ENCODE data around the gene ADAMTS12. TPM values are rescaled to one million over a fixed set of nuclear protein-coding genes. Genes with fewer than 3 reads are reported as not detected.
A peak's percentile ranks its signal among the peaks of the same experiment; 100 is the strongest.

Gene ADAMTS12
- not detected for total RNA-seq
- not detected for polyA plus RNA-seq
- total RNA-seq = not detected

- Histone ChIP-seq H3K27me3 (ENCODE audit: control insufficient read depth in 2 of 2, insufficient read depth in 2 of 2, low read length in 2 of 2) (peaks cover 0 to 9% of the 10 kb centered on the region in 2 donors), H3K4me1 (ENCODE audit: control insufficient read depth in 2 of 2, insufficient read depth in 2 of 2, low read length in 2 of 2) (no peaks in the 10 kb centered on the region), H3K36me3 (ENCODE audit: control insufficient read depth in 2 of 3, insufficient read depth in 3 of 3, low read length in 3 of 3) (no peaks in the 10 kb centered on the region), H3K27ac (ENCODE audit: low read depth, low read length) (no peak within 1 kb of the TSS), H3K4me3 (ENCODE audit: low read length) (no peak within 1 kb of the TSS), H3K9me3 (ENCODE audit: control insufficient read depth in 2 of 3, low read length in 3 of 3) (peaks cover 0 to 4% (median 0%) of the 10 kb centered on the region in 3 experiments)
- peaks cover 0 to 6% (median 0%) of the 10 kb centered on the region in 5 donors for H3K36me3 Mint-ChIP-seq
- intact Hi-C loops (cut with micrococcal nuclease) = no loop called here
- peak within 1 kb of the TSS in 9 of 10 donors; percentile 17 to 79 (median 55) for H3K4me3 Mint-ChIP-seq
- peaks cover 0 to 13% (median 9%) of the 10 kb centered on the region in 7 donors for H3K4me1 Mint-ChIP-seq
- no peak for ATAC-seq
- peak within 1 kb of the TSS in 1 of 9 donors; percentile 21 for H3K27ac Mint-ChIP-seq
- peaks cover 0 to 5% (median 0%) of the 10 kb centered on the region in 11 donors for H3K9me3 Mint-ChIP-seq
- POLR2A ChIA-PET = no interaction called here
- CTCF ChIA-PET = interaction anchor here (0.5 kb wide), 1 partner anchor 461 kb away, joined by 3 read pairs; no protein-coding TSS in a partner anchor
- DNase-seq = no peak
- peaks cover 56 to 81% (median 68%) of the 10 kb centered on the region in 5 donors for H3K27me3 Mint-ChIP-seq
These were observed at the start of gene ADAMTS12 for GRCh38 chr5:33891788-33892619. ADAMTS12 (minus strand) TSS chr5:33891990; CDS start chr5:33891856, 134 bp downstream.

- no peak for ATAC-seq
These were observed 49.3 kb upstream of the ADAMTS12 start for GRCh38 chr5:33941090-33941489.

GRCh38 chr5:33939556-33940262 lies 47.9 kb upstream of the ADAMTS12 start:
- H3K4me1 ChIP-seq (ENCODE audit: control insufficient read depth in 2 of 2, insufficient read depth in 2 of 2, low read length in 2 of 2) = no peaks in the 10 kb centered on the region
- peaks cover 0 to 5% (median 0%) of the 10 kb centered on the region in 11 donors for H3K9me3 Mint-ChIP-seq
- H3K27me3 Mint-ChIP-seq = peaks cover 67 to 77% (median 74%) of the 10 kb centered on the region in 5 donors
- H3K4me1 Mint-ChIP-seq = peaks cover 0 to 4% (median 0%) of the 10 kb centered on the region in 7 donors
- intact Hi-C loops (cut with micrococcal nuclease) = loop anchor here (10.0 kb wide), 2 partner anchors 205 to 1225 kb away; partner anchors contain the start of gene NPR3 (in 1 of the 2)
- no peak for ATAC-seq
- H3K9me3 ChIP-seq (ENCODE audit: control insufficient read depth in 2 of 3, low read length in 3 of 3) = no peaks in the 10 kb centered on the region
- ChIA-PET CTCF (interaction anchor here (0.6 to 1.4 kb wide), 6 partner anchors 10 to 516 kb away, joined by 3 to 4 read pairs (median 3); no protein-coding TSS in a partner anchor), POLR2A (no interaction called here)
- H3K36me3 Mint-ChIP-seq = no peaks in the 10 kb centered on the region
- no peak for DNase-seq
- no peak overlapping the region for H3K4me3 ChIP-seq (ENCODE audit: low read length)
- H3K36me3 ChIP-seq (ENCODE audit: control insufficient read depth in 2 of 3, insufficient read depth in 3 of 3, low read length in 3 of 3) = no peaks in the 10 kb centered on the region
- H3K27ac Mint-ChIP-seq = no peak overlapping the region
- H3K27me3 ChIP-seq (ENCODE audit: control insufficient read depth in 2 of 2, insufficient read depth in 2 of 2, low read length in 2 of 2) = peaks cover 0 to 11% of the 10 kb centered on the region in 2 donors
- no peak overlapping the region for H3K27ac ChIP-seq (ENCODE audit: low read depth, low read length)
- no peak overlapping the region for H3K4me3 Mint-ChIP-seq

More at GRCh38 chr5:33941090-33941489, 49.3 kb upstream of the ADAMTS12 start:
- DNase-seq = no peak
- Histone ChIP-seq H3K36me3 (ENCODE audit: control insufficient read depth in 2 of 3, insufficient read depth in 3 of 3, low read length in 3 of 3) (no peaks in the 10 kb centered on the region), H3K4me3 (ENCODE audit: low read length) (no peak overlapping the region), H3K27me3 (ENCODE audit: control insufficient read depth in 2 of 2, insufficient read depth in 2 of 2, low read length in 2 of 2) (peaks cover 0 to 8% of the 10 kb centered on the region in 2 donors), H3K4me1 (ENCODE audit: control insufficient read depth in 2 of 2, insufficient read depth in 2 of 2, low read length in 2 of 2) (no peaks in the 10 kb centered on the region), H3K27ac (ENCODE audit: low read depth, low read length) (no peak overlapping the region), H3K9me3 (ENCODE audit: control insufficient read depth in 2 of 3, low read length in 3 of 3) (no peaks in the 10 kb centered on the region)
- Mint-ChIP-seq H3K9me3 (peaks cover 0 to 5% (median 0%) of the 10 kb centered on the region in 11 donors), H3K4me1 (peaks cover 0 to 3% (median 0%) of the 10 kb centered on the region in 7 donors), H3K4me3 (no peak overlapping the region), H3K27me3 (peaks cover 53 to 74% (median 67%) of the 10 kb centered on the region in 5 donors), H3K27ac (no peak overlapping the region), H3K36me3 (no peaks in the 10 kb centered on the region)
- ChIA-PET POLR2A (interaction anchor here (0.5 kb wide), 1 partner anchor 9 kb away, joined by 4 read pairs; no protein-coding TSS in a partner anchor), CTCF (no interaction called here)
- intact Hi-C loops (cut with micrococcal nuclease) = no loop called here

GRCh38 chr5:33938881-33939280 lies 47.1 kb upstream of the ADAMTS12 start:
- Mint-ChIP-seq H3K9me3 (peaks cover 0 to 5% (median 0%) of the 10 kb centered on the region in 11 donors), H3K36me3 (no peaks in the 10 kb centered on the region), H3K4me3 (no peak overlapping the region), H3K27ac (peak overlapping the region in 1 of 9 donors; percentile 83), H3K4me1 (peaks cover 0 to 4% (median 0%) of the 10 kb centered on the region in 7 donors), H3K27me3 (peaks cover 69 to 83% (median 74%) of the 10 kb centered on the region in 5 donors)
- Histone ChIP-seq H3K4me1 (ENCODE audit: control insufficient read depth in 2 of 2, insufficient read depth in 2 of 2, low read length in 2 of 2) (no peaks in the 10 kb centered on the region), H3K27ac (ENCODE audit: low read depth, low read length) (no peak overlapping the region), H3K27me3 (ENCODE audit: control insufficient read depth in 2 of 2, insufficient read depth in 2 of 2, low read length in 2 of 2) (peaks cover 0 to 11% of the 10 kb centered on the region in 2 donors), H3K4me3 (ENCODE audit: low read length) (no peak overlapping the region), H3K36me3 (ENCODE audit: control insufficient read depth in 2 of 3, insufficient read depth in 3 of 3, low read length in 3 of 3) (no peaks in the 10 kb centered on the region), H3K9me3 (ENCODE audit: control insufficient read depth in 2 of 3, low read length in 3 of 3) (no peaks in the 10 kb centered on the region)
- intact Hi-C loops (cut with micrococcal nuclease) = loop anchor here (10.0 kb wide), 2 partner anchors 204 to 1224 kb away; partner anchors contain the start of gene NPR3 (in 1 of the 2)
- CTCF ChIA-PET = interaction anchor here (1.0 to 1.4 kb wide), 3 partner anchors 11 to 351 kb away, joined by 3 read pairs; no protein-coding TSS in a partner anchor
- POLR2A ChIA-PET = no interaction called here
- no peak for ATAC-seq
- no peak for DNase-seq

- no peak for DNase-seq
- ChIA-PET CTCF (interaction anchor here (1.1 kb wide), 1 partner anchor 19 kb away, joined by 3 read pairs; no protein-coding TSS in a partner anchor), POLR2A (no interaction called here)
- H3K4me3 ChIP-seq (ENCODE audit: low read length) = no peak overlapping the region
- ATAC-seq = no peak
- no peak overlapping the region for H3K27ac ChIP-seq (ENCODE audit: low read depth, low read length)
- peaks cover 0 to 4% (median 0%) of the 10 kb centered on the region in 7 donors for H3K4me1 Mint-ChIP-seq
- peaks cover 0 to 5% (median 0%) of the 10 kb centered on the region in 11 donors for H3K9me3 Mint-ChIP-seq
- H3K36me3 Mint-ChIP-seq = no peaks in the 10 kb centered on the region
- no peaks in the 10 kb centered on the region for H3K4me1 ChIP-seq (ENCODE audit: control insufficient read depth in 2 of 2, insufficient read depth in 2 of 2, low read length in 2 of 2)
- H3K27ac Mint-ChIP-seq = peak overlapping the region in 1 of 9 donors; percentile 83
- intact Hi-C loops (cut with micrococcal nuclease) = loop anchor here (10.0 kb wide), 2 partner anchors 204 to 1224 kb away; partner anchors contain the start of gene NPR3 (in 1 of the 2)
- no peak overlapping the region for H3K4me3 Mint-ChIP-seq
- H3K9me3 ChIP-seq (ENCODE audit: control insufficient read depth in 2 of 3, low read length in 3 of 3) = no peaks in the 10 kb centered on the region
- peaks cover 68 to 81% (median 72%) of the 10 kb centered on the region in 5 donors for H3K27me3 Mint-ChIP-seq
- H3K36me3 ChIP-seq (ENCODE audit: control insufficient read depth in 2 of 3, insufficient read depth in 3 of 3, low read length in 3 of 3) = no peaks in the 10 kb centered on the region
- H3K27me3 ChIP-seq (ENCODE audit: control insufficient read depth in 2 of 2, insufficient read depth in 2 of 2, low read length in 2 of 2) = peaks cover 0 to 11% of the 10 kb centered on the region in 2 donors
These were observed 46.7 kb upstream of the ADAMTS12 start for GRCh38 chr5:33938507-33938796.
